ENCODE results near the gene TDRKH.

The TDRKH gene

DNA sequence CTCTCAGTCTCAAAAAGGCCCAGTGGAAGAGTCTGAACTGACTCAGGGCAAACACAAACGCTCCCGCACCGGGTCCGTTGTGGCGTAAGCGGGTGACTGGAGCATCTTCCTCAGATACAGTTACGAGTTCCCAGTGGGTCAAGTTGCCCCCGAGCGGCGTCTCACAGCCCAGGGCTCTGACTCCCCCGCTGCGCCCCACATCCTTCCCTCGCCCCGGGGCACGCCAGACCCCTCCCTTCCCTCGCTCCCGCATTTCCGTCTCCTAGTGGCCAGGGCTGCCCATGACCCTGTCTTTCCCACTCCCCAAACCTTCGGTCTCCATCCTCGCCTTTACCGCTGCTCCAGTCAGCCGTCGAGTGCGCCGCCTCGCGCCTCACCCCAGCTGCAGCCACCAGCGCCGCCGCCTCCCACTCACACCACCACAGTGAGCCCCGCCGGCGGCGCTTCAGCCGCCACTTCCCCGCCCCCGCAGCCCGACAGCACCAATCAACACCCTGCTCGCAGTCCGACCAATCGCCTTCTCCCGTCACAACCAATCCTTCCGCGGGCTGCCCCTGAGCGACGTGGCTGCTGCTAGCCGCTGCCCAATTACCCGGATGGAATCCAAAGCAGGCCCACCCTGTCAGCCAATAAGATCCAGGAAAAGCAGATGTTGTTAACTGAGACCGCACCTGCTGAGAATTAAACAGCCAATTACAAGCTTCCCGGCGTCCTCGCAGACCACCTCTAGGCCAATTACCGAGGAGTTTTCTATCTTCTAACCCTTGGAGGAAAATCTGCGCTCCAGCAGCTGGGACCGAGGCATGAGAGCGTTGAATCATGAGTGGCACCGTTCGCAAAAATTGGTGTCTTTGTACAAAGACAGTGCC lies at the start of gene TDRKH:
Gene TDRKH (minus strand): TSS at position 430 of the 869 bp plus-strand sequence. CDS start 7,478 bp downstream, outside the sequence.
- peak; percentile 99 for DNase-seq (ENCODE audit: low spot score)

GRCh38 chr1:151839457-151840403 lies 49.4 kb upstream of the TDRKH start, which contains the start of gene C2CD4D:
C2CD4D (minus strand) TSS chr1:151839820; CDS start chr1:151838989, 831 bp downstream.
- DNase-seq (ENCODE audit: low spot score) = peak; percentile 94

DNA sequence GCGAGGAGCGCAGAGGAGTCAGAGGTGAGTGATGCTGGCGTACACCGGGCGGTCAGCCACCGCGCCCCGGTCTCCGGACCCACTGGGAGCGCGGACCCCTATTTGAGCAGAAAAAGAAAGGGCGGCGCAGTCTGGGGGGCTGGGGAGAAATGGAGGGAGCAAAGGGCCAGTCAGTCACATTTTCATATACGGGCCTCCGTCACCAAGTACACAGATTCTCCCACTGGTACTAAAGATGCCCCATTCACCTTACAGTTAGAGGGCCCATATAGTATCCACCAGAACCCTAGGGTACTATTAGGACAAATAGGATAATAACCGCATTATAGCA lies 48.7 kb upstream of the TDRKH start:
- DNase-seq (ENCODE audit: low spot score) = no peak

GRCh38 chr1:151838222-151839081 lies 48.2 kb upstream of the TDRKH start:
- no peak for DNase-seq (ENCODE audit: low spot score)

- DNase-seq (ENCODE audit: low spot score) = no peak
Measured at GRCh38 chr1:151837884-151838221, 47.6 kb upstream of the TDRKH start.

- no peak for DNase-seq (ENCODE audit: low spot score)
Measured at GRCh38 chr1:151837197-151837596, 46.9 kb upstream of the TDRKH start.

GRCh38 chr1:151835596-151835995 lies 45.3 kb upstream of the TDRKH start:
- no peak for DNase-seq (ENCODE audit: low spot score)

GRCh38 chr1:151834239-151834638 lies 43.9 kb upstream of the TDRKH start:
- DNase-seq (ENCODE audit: low spot score) = no peak

GRCh38 chr1:151833172-151833900 lies 43.0 kb upstream of the TDRKH start:
- DNase-seq (ENCODE audit: low spot score) = no peak

DNA sequence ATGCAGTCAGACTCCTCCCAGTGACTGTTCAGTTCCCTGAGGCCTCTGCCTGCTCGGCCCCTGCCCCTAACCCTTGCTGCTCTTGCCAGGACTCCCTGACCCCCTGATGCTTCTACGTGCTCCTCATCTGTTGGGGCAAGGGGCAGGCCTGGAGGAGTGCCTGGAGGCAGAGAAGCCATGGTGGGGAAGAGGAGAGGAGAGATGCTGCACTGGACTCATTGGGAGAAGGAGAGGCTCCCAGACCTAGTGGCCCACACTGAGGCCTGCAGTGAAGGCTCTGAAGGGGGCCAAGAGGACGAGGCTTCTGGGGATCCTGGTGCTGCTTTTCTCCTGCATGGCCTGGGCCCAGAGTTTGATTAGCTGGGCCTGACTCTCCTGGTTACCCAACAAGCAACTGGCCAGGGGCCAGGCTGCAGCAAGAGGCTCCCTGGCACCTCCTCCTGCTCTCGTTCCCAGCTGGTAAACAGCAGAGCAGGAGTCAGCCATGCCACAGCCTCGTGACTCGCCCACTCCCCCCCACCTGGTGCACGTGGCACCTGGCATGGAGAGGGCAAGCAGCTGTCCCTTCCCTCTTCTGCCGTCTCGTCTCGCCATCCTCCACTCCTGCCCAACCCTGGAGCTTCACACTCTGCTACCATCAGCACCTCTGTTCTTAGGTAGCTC lies 42.1 kb upstream of the TDRKH start:
- DNase-seq (ENCODE audit: low spot score) = peak; percentile 46

DNA sequence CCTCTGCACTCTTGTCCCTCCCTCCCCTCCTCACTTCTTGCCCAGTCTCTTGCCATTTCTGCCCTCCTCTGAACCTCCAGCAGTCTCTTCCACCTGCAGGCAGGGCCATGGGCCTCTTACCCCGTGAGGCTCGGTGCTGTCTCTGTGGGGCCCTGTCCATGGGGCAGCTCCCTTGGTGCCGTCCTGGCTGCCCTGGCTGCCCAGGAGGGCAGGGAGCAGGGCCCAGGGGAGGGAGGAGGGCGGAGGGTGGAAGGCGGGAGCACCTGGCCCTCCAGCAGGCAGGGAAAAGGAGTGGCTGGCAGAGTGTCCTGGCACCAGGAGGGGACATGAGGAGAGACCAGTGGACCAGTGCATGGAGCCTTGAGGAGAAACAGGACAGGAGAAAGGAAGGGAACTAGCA lies 41.3 kb upstream of the TDRKH start, which contains the start of gene RORC:
Gene RORC (minus strand): TSS at position 198 of the 400 bp plus-strand sequence. CDS start 38 bp downstream, at position 160.
- peak; percentile 6 for DNase-seq (ENCODE audit: low spot score)

GRCh38 chr1:151831256-151831591 lies 40.9 kb upstream of the TDRKH start:
- DNase-seq (ENCODE audit: low spot score) = no peak

DNA sequence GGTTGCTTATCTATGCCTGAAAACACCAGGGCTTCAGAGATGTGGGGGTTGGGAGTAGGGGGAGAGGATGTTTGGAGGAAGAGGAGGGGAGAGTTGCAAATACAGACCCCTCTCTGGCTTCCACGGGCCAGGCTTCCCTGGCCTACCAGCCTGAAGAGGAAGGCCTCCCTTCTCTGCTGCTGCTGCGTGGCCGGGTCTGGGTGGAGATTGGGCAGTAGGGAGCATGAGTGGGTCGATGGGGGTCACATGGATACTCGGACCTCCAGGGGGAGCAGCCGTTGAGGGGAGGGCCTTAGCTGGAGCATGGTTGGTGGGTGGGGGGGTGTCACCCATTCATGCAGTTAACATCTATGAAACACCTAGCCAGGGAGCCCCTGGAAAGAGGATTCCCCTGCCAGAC lies 39.8 kb upstream of the TDRKH start:
- no peak for DNase-seq (ENCODE audit: low spot score)

DNA sequence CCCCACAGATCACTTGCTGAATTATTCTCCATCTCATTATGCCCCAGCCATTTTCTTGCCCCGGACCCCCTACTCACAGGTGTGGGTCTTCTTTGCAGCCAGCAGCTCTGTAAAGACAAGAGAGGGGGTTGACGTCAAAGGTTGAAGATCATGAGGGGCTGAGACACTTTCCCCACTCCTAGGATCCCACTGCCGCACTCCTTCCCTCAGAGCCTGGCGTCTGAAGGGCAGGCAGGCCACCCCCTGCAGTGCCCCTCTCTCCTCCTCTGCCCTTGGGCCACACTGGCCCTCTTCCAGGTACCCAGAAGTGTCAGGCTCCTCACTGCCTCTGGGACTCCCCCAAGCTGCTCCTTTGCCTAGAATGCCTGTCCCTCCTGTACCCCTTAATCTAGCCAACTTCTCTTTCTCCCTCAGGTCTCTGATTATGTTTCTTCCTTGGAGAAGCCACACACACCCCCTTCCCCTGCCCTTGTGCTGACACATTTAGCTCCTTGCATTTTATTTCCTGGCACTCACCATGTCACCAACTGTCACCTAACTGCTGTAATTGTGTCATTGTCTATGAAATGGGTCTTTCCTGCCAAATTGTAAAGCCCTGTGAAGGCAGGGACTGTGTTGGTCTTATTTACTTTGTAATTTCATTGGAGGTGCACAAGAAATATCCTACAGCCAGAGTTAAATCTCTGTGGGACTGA lies 39.2 kb upstream of the TDRKH start:
- no peak for DNase-seq (ENCODE audit: low spot score)

DNA sequence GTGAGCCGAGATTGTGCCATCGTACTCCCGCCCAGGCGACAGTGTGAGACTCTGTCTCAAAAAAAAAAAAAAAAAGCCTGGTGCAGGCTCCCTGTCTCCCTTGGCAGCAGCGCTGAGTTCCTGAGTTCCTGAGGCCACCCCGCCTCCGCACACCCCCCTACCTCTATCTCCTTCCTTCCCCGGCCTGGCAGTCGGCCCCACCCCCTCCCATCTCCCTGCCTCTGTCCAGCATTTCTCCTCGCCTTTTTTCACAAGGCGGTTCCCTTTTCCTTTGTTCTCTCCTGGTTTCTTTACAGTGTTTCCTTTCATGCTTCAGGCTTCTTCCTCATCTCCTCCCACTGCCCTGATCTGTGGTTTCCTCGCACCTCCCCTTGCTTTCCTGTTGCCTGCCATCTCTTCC lies 38.6 kb upstream of the TDRKH start:
- peak; percentile 80 for DNase-seq (ENCODE audit: low spot score)

DNA sequence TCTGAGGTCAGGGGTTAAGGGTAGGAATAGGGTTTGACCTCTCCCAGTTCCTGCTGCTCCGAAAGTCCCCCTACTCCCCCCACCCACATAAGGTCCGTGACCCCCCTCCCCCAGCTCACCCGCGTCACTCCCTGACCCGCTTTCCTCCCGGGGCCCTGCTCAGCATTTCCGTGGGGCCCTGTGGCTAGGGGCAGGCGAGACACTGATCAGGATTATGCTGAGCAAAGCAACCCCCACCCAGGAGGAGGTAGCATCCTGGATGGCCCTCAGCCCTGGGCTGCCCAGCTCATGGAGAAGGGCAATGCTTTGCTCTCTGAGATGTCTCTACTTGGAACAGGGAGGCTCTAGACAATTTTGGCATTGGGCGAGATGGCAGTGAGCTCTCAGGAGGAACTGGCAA lies 37.6 kb upstream of the TDRKH start:
- DNase-seq (ENCODE audit: low spot score) = no peak

- no peak for DNase-seq (ENCODE audit: low spot score)
Measured at GRCh38 chr1:151825751-151826660, 35.7 kb upstream of the TDRKH start.

GRCh38 chr1:151825204-151825603 lies 34.9 kb upstream of the TDRKH start:
- no peak for DNase-seq (ENCODE audit: low spot score)

- no peak for DNase-seq (ENCODE audit: low spot score)
Measured at GRCh38 chr1:151823175-151823574, 32.9 kb upstream of the TDRKH start.

Data from SW480 (cell line).